Activated B cell treated with CpG ODN at 0.5 μM for 24 hours (primary cell): ENCODE data around the gene NUP43. TPM values are rescaled to one million over a fixed set of nuclear protein-coding genes. Genes with fewer than 3 reads are reported as not detected.

Experiments used
- ATAC-seq: fragments of 200-7000 bp; cut with Tn5 transposase; one replicate; pipeline ENCODE4 v1.10.0; 2021; ENCODE audit warnings: low read depth, mild to moderate bottlenecking, moderate library complexity
- CTCF ChIA-PET: fragments of 350-600 bp; sonication (Branson Sonifier 250); formaldehyde crosslinking; loops from one replicate; lab custom pipeline; 2021; ENCODE audit warnings: antibody characterized with exemption; lab: Charles Lee
- POLR2A ChIA-PET: fragments of 350-600 bp; sonication (Branson Sonifier 250); formaldehyde crosslinking; loops from one replicate; lab custom pipeline; 2021; ENCODE audit warnings: antibody characterized with exemption; lab: Charles Lee
- DNase-seq: peaks from one replicate; pipeline ENCODE4 v3.0.0; 2022
- H3K27ac Mint-ChIP-seq: one replicate; pipeline ENCODE4 v1.8.0; 2020; ENCODE audit warnings: mixed read lengths
- H3K27me3 Mint-ChIP-seq: one replicate; pipeline ENCODE4 v1.8.0; 2021; ENCODE audit warnings: mixed read lengths
- H3K36me3 Mint-ChIP-seq: one replicate; pipeline ENCODE4 v1.8.0; 2021; ENCODE audit warnings: low read depth, mixed read lengths
- H3K4me1 Mint-ChIP-seq: one replicate; pipeline ENCODE4 v1.8.0; 2021; ENCODE audit warnings: mixed read lengths
- H3K4me3 Mint-ChIP-seq: one replicate; pipeline ENCODE4 v1.8.0; 2020; ENCODE audit warnings: mild to moderate bottlenecking, mixed read lengths
- H3K9me3 Mint-ChIP-seq: one replicate; pipeline ENCODE4 v1.8.0; 2020; ENCODE audit warnings: mixed read lengths
- CTCF ChIP-seq: fragments of 200-600 bp; IDR thresholded peaks from one replicate; pipeline ENCODE4 v1.8.0; 2022; ENCODE audit warnings: antibody characterized with exemption, mild to moderate bottlenecking
- intact Hi-C: fragments of 100-400 bp; cut with micrococcal nuclease; formaldehyde crosslinking; loops from one replicate; pipeline ENCODE4 v1.15.1; 2024
- total RNA-seq: library from RNA; stranded (reverse); gene quantifications from 2 replicates; pipeline ENCODE4 v1.2.3, GENCODE V29; 2022

The NUP43 gene
- 46.9 and 50.4 TPM in 2 replicates for total RNA-seq

- Mint-ChIP-seq H3K36me3 (peaks cover 29% of the 10 kb centered on the region), H3K4me1 (peaks cover 29% of the 10 kb centered on the region), H3K4me3 (peak within 1 kb of the TSS; percentile 97), H3K9me3 (no peaks in the 10 kb centered on the region), H3K27me3 (no peaks in the 10 kb centered on the region), H3K27ac (peak within 1 kb of the TSS; percentile 89)
- peak; percentile 80 for DNase-seq
- CTCF ChIA-PET, result interaction anchor here (1.0 kb wide), 1 partner anchor 180 kb away, joined by 3 read pairs; the partner anchor contains the start of gene GINM1
- ATAC-seq, result peak; percentile 69
- intact Hi-C loops, result loop anchor here (1.0 to 5.0 kb wide), 4 partner anchors 28 to 429 kb away; partner anchors contain the start of genes KATNA1, LATS1, PPIL4 and TAB2
- no peak for TF ChIP-seq CTCF
- POLR2A ChIA-PET, result interaction anchor here (0.7 to 5.5 kb wide), 2 partner anchors 23 to 29 kb away, joined by 9 to 55 read pairs; partner anchors contain the start of gene LATS1
Measured at GRCh38 chr6:149746147-149746946, at the start of gene NUP43. Gene NUP43 (minus strand): TSS chr6:149746529. CDS start chr6:149746495, 34 bp downstream.

GRCh38 chr6:149783551-149783950, 37.2 kb upstream of the NUP43 start:
- ChIA-PET CTCF (interaction anchor here (0.6 kb wide), 1 partner anchor 345 kb away, joined by 3 read pairs; no protein-coding TSS in a partner anchor), POLR2A (no interaction called here)
- H3K27me3 Mint-ChIP-seq, result no peaks in the 10 kb centered on the region
- DNase-seq (no peak), ATAC-seq (no peak)
- H3K4me1 Mint-ChIP-seq, result no peaks in the 10 kb centered on the region
- TF ChIP-seq CTCF, result no peak
- no peak overlapping the region for H3K27ac Mint-ChIP-seq
- no peaks in the 10 kb centered on the region for H3K9me3 Mint-ChIP-seq
- intact Hi-C loops, result no loop called here
- peaks cover 32% of the 10 kb centered on the region for H3K36me3 Mint-ChIP-seq
- no peak overlapping the region for H3K4me3 Mint-ChIP-seq

- TF ChIP-seq CTCF, result no peak
- DNase-seq (no peak), ATAC-seq (no peak)
- intact Hi-C loops, result no loop called here
- no peak overlapping the region for H3K4me3 Mint-ChIP-seq
- H3K4me1 Mint-ChIP-seq, result no peaks in the 10 kb centered on the region
- ChIA-PET CTCF (no interaction called here), POLR2A (no interaction called here)
- no peaks in the 10 kb centered on the region for H3K27me3 Mint-ChIP-seq
- H3K36me3 Mint-ChIP-seq, result peaks cover 35% of the 10 kb centered on the region
- H3K27ac Mint-ChIP-seq, result no peak overlapping the region
- H3K9me3 Mint-ChIP-seq, result no peaks in the 10 kb centered on the region
Measured at GRCh38 chr6:149782337-149782736, 36.0 kb upstream of the NUP43 start.

GRCh38 chr6:149781715-149782114, 35.4 kb upstream of the NUP43 start:
- Mint-ChIP-seq H3K36me3 (peaks cover 41% of the 10 kb centered on the region), H3K27ac (no peak overlapping the region), H3K4me1 (no peaks in the 10 kb centered on the region), H3K27me3 (no peaks in the 10 kb centered on the region), H3K9me3 (no peaks in the 10 kb centered on the region), H3K4me3 (no peak overlapping the region)
- intact Hi-C loops, result no loop called here
- DNase-seq, result no peak
- ChIA-PET POLR2A (no interaction called here), CTCF (no interaction called here)
- TF ChIP-seq CTCF, result no peak
- ATAC-seq, result no peak

GRCh38 chr6:149779644-149779963, 33.3 kb upstream of the NUP43 start:
- Mint-ChIP-seq H3K9me3 (no peaks in the 10 kb centered on the region), H3K27me3 (no peaks in the 10 kb centered on the region), H3K4me1 (no peaks in the 10 kb centered on the region), H3K4me3 (no peak overlapping the region), H3K36me3 (peaks cover 52% of the 10 kb centered on the region), H3K27ac (no peak overlapping the region)
- intact Hi-C loops, result no loop called here
- ATAC-seq (no peak), DNase-seq (no peak)
- CTCF ChIA-PET, result no interaction called here
- no peak for TF ChIP-seq CTCF
- POLR2A ChIA-PET, result interaction anchor here (0.7 kb wide), 1 partner anchor 281 kb away, joined by 3 read pairs; no protein-coding TSS in a partner anchor
